Heart left ventricle (tissue), 16 donors: Measurements from ENCODE around the gene DCLK1. TPM values are rescaled to one million over a fixed set of nuclear protein-coding genes. Genes with fewer than 3 reads are reported as not detected.
A peak's percentile ranks its signal among the peaks of the same experiment; 100 is the strongest.

Source experiments
- ATAC-seq, 4 donors: fragments of 200-7000 bp; cut with Tn5 transposase; one replicate each; pipeline ENCODE4 v1.9.1; 2020 to 2022; ENCODE audit warnings: moderate library complexity in 4 of 4, mild to moderate bottlenecking in 3 of 4, moderate number of reproducible peaks in 1 of 4
- DNase-seq, 5 donors: peaks; one replicate each; pipeline ENCODE4 v3.0.0-alpha.2; 2020
- H3K27ac ChIP-seq, 12 donors: fragments of 200-600 bp; sonication (generic) in 4 of 12; one replicate each; pipeline versions ENCODE4 v1.5.0 to v1.8.0; 2016 to 2022; ENCODE audit warnings: mild to moderate bottlenecking in 2 of 12
- H3K27me3 ChIP-seq, 9 donors: fragments of 200-600 bp; sonication (generic) in 2 of 9; one replicate each; pipeline versions ENCODE4 v1.5.1 to v1.8.0; 2016 to 2022; ENCODE audit warnings: mild to moderate bottlenecking in 3 of 9
- H3K36me3 ChIP-seq, 9 donors: fragments of 200-600 bp; sonication (generic) in 2 of 9; one replicate each; pipeline versions ENCODE4 v1.5.0 to v1.8.0; 2018 to 2022; ENCODE audit warnings: mild to moderate bottlenecking in 2 of 9
- H3K4me1 ChIP-seq, 12 donors: fragments of 200-600 bp; sonication (generic) in 4 of 12; one replicate each; pipeline versions ENCODE4 v1.5.0 to v1.8.0; 2016 to 2022; ENCODE audit warnings: mild to moderate bottlenecking in 3 of 12
- H3K4me3 ChIP-seq, 12 donors: fragments of 200-600 bp; sonication (generic) in 4 of 12; one replicate each; pipeline versions ENCODE4 v1.5.0 to v1.8.0; 2017 to 2022; ENCODE audit warnings: mild to moderate bottlenecking in 9 of 12, moderate library complexity in 4 of 12
- H3K9me3 ChIP-seq, 12 donors: fragments of 200-600 bp; sonication (generic) in 4 of 12; one replicate each; pipeline versions ENCODE4 v1.5.0 to v1.8.0; 2016 to 2022; ENCODE audit warnings: mild to moderate bottlenecking in 1 of 12
- POLR2A ChIP-seq, 2 donors: fragments of 450-650 bp; IDR thresholded peaks; one replicate each; pipeline ENCODE4 v1.6.1; 2017; ENCODE audit warnings: antibody characterized with exemption in 2 of 2, mild to moderate bottlenecking in 2 of 2, moderate library complexity in 2 of 2
- WGBS, 4 donors: extraction: QIAGEN DNeasy Blood & Tissue Kit in 2 of 4; methylation state at CpG; one replicate each; pipeline versions ENCODE4 v1.1.5 to v1.1.7; 2013 to 2018; 5-methylcytosine and 5-hydroxymethylcytosine counted together
- intact Hi-C, 10 donors: fragments of 100-400 bp; cut with DNase I; formaldehyde crosslinking; loops; one replicate each; pipeline versions ENCODE4 v1.11.1 to v1.14.2; 2022
- polyA plus RNA-seq, 2 donors: library from polyadenylated mRNA; stranded (reverse); fragments of 200-250 nt; gene quantifications; one replicate each; pipeline ENCODE4 v1.2.3, GENCODE V29; 2013
- total RNA-seq, 9 donors: library from RNA; depleted of rRNA in 2 of 9; stranded (reverse); fragments of >200 nt in 2 of 9; fragmentation: NEBNext Ultra II Directional in 3 of 9; extraction: Animal tissue kit (Norgen Biotek cat#: 25700) in 3 of 9; gene quantifications; one replicate each; pipeline versions ENCODE4 v1.1.0 to v1.2.4, GENCODE V29; 2016 to 2023
- TF ChIP-seq, protein P1 (sequence below), 12 donors: fragments of 200-600 bp; sonication (generic) in 4 of 12; IDR thresholded peaks; one replicate each; pipeline versions ENCODE4 v1.5.0 to v1.8.0; 2018 to 2022; ENCODE audit warnings: antibody characterized with exemption in 12 of 12, mild to moderate bottlenecking in 5 of 12
- donor health status: ischemic (EF 13 %, LVEDD 7.1; RV severe dilation, severe dysfunction).
- donor health status: healthy with polysubstance abuse.
- donor health status: DM: no; HTN: yes; CAD: no.
- donor health status: DM: no; HTN: no; CAD: no.
- donor health status: ischemic (EF 25% LVEDD 6.9; RV normal size, moderate dysfunction).
- donor health status: ischemic (EF 25% LVEDD 5.7; RV mildly dilated, moderate dysfunction).
- donor health status: healthy.
- donor health status: DM: yes; HTN: yes; CAD: no.
- donor health status: ischemic (EF 35%, LVEDD 5.7; RV mildly dilated, moderate dysfunction).
- donor health status: nonischemic (EF 11% LVEDD 7.7; RV severe dilation, severe dysfunction).
- donor health status: DM: yes; HTN: yes; CAD: no.
- donor health status: PGD.
- donor health status: ischemic (EF 29% LVEDD 5.4; RV normal size, mild dysfunction).
- donor health status: nonischemic (EF 23%, LVEDD 6.1; RV moderate dilation, normal function).

DCLK1 gene
- total and polyA plus RNA-seq, 11 donors: 3.4 to 15.9 (median 11.2) TPM

GRCh38 chr13:35909091-35909490 lies 222.1 kb downstream of the DCLK1 start:
- ATAC-seq (no peak), DNase-seq (no peak)
- Histone ChIP-seq H3K36me3 (no peaks in the 10 kb centered on the region), H3K27ac (no peak overlapping the region), H3K4me3 (no peak overlapping the region), H3K9me3 (no peaks in the 10 kb centered on the region), H3K4me1 (peaks cover 0 to 6% (median 0%) of the 10 kb centered on the region in 12 donors), H3K27me3 (no peaks in the 10 kb centered on the region)
- WGBS, 4 donors: 66 to 88% (median 79%) methylated on average over 4 of the region's 4 CpGs
- TF ChIP-seq POLR2A (IDR thresholded peaks at IDR 0.05): no peak
- TF ChIP-seq, protein P1, sequence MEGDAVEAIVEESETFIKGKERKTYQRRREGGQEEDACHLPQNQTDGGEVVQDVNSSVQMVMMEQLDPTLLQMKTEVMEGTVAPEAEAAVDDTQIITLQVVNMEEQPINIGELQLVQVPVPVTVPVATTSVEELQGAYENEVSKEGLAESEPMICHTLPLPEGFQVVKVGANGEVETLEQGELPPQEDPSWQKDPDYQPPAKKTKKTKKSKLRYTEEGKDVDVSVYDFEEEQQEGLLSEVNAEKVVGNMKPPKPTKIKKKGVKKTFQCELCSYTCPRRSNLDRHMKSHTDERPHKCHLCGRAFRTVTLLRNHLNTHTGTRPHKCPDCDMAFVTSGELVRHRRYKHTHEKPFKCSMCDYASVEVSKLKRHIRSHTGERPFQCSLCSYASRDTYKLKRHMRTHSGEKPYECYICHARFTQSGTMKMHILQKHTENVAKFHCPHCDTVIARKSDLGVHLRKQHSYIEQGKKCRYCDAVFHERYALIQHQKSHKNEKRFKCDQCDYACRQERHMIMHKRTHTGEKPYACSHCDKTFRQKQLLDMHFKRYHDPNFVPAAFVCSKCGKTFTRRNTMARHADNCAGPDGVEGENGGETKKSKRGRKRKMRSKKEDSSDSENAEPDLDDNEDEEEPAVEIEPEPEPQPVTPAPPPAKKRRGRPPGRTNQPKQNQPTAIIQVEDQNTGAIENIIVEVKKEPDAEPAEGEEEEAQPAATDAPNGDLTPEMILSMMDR (IDR thresholded peaks at IDR 0.05): no peak
- intact Hi-C loops: no loop called here

GRCh38 chr13:35908226-35908625 lies 223.0 kb downstream of the DCLK1 start:
- no peak overlapping the region for H3K27ac ChIP-seq
- DNase-seq (no peak), ATAC-seq (no peak)
- 89 to 98% (median 97%) methylated on average over 1 of the region's 1 CpG for WGBS, 4 donors
- no peaks in the 10 kb centered on the region for H3K36me3 ChIP-seq
- no peak overlapping the region for H3K4me3 ChIP-seq
- intact Hi-C loops: no loop called here
- H3K9me3 ChIP-seq: no peaks in the 10 kb centered on the region
- peaks cover 0 to 6% (median 0%) of the 10 kb centered on the region in 12 donors for H3K4me1 ChIP-seq
- TF ChIP-seq, protein P1 (IDR thresholded peaks at IDR 0.05): no peak
- no peak for TF ChIP-seq POLR2A (IDR thresholded peaks at IDR 0.05)
- H3K27me3 ChIP-seq: no peaks in the 10 kb centered on the region

GRCh38 chr13:35906636-35907035 lies 224.5 kb downstream of the DCLK1 start:
- no peak overlapping the region for H3K27ac ChIP-seq
- 52 to 73% (median 60%) methylated on average over 4 of the region's 4 CpGs for WGBS, 4 donors
- peak in 3 of 4 donors; percentile 18 to 73 (median 34) for ATAC-seq

DNA sequence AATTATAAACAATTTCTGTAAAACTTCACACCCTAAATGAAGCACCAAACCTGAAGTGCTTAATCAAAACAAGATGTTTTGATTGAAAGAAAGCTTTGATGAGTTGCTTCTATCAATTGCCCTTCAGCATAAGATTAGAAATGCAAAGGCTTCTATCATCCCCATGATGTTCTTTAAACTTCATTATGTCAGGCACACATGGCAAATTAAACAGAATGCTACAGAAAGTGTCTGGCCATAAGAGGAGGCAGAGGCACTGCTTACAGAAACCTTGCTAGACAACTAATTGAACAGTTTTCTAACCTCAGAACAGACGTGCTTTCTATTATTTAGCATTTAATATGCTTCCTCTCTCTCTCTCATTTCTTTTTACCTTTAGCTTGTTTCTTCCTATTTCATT lies 228.1 kb downstream of the DCLK1 start:
- no peaks in the 10 kb centered on the region for H3K27me3 ChIP-seq
- TF ChIP-seq, protein P1 (IDR thresholded peaks at IDR 0.05): no peak
- no peak for TF ChIP-seq POLR2A (IDR thresholded peaks at IDR 0.05)
- intact Hi-C loops: no loop called here
- H3K9me3 ChIP-seq: no peaks in the 10 kb centered on the region
- peaks cover 0 to 6% (median 0%) of the 10 kb centered on the region in 12 donors for H3K4me1 ChIP-seq
- ATAC-seq (no peak), DNase-seq (no peak)
- H3K27ac ChIP-seq: no peak overlapping the region
- no peaks in the 10 kb centered on the region for H3K36me3 ChIP-seq
- WGBS, 4 donors: 77 to 91% (median 89%) methylated on average over 1 of the region's 1 CpG
- H3K4me3 ChIP-seq: no peak overlapping the region

More at GRCh38 chr13:35906636-35907035, 224.5 kb downstream of the DCLK1 start:
- DNase-seq: peak in 1 of 5 donors; percentile 39
- H3K36me3 ChIP-seq: no peaks in the 10 kb centered on the region
- TF ChIP-seq, protein P1 (IDR thresholded peaks at IDR 0.05): no peak
- TF ChIP-seq POLR2A (IDR thresholded peaks at IDR 0.05): no peak
- no peak overlapping the region for H3K4me3 ChIP-seq
- no peaks in the 10 kb centered on the region for H3K9me3 ChIP-seq
- intact Hi-C loops: no loop called here
- no peaks in the 10 kb centered on the region for H3K27me3 ChIP-seq
- H3K4me1 ChIP-seq: peaks cover 0 to 6% (median 0%) of the 10 kb centered on the region in 12 donors
